Brain microvascular endothelial cell (primary cell): Measurements from ENCODE around the gene STX12.
"Not testable (repeated sequence)": the region's sequence is repeated elsewhere in the genome, so short reads cannot be mapped to it uniquely, and the experiment has no call there.

Experiments
- DNase-seq: peaks from one replicate; pipeline ENCODE4 v3.0.0-alpha.2; 2020
- H3K27ac ChIP-seq: fragments of 250-450 bp; sonication (Bioruptor Pico); 2 replicates; pipeline ENCODE4 v1.5.1; 2020; ENCODE audit warnings: mild to moderate bottlenecking, moderate library complexity
- H3K27me3 ChIP-seq: fragments of 250-450 bp; sonication (Bioruptor Pico); replicated peaks from 2 replicates; pipeline ENCODE4 v1.5.1; 2020; ENCODE audit warnings: mild to moderate bottlenecking
- H3K36me3 ChIP-seq: fragments of 250-450 bp; sonication (Bioruptor Pico); replicated peaks from 2 replicates; pipeline ENCODE4 v1.5.1; 2020; ENCODE audit warnings: mild to moderate bottlenecking
- H3K4me3 ChIP-seq: 2 replicates; pipeline ENCODE4 v1.5.1; 2011; ENCODE audit warnings: low read depth, mild to moderate bottlenecking, control low read depth, low read length, moderate library complexity
- in situ Hi-C: cut with HindIII; loops from 2 replicates; pipeline ENCODE4 v1.10.0; 2017; ENCODE audit warnings: low sequenced_read_pairs, low pct_ligation_motif_present
- TF ChIP-seq, protein P1 (sequence below): IDR thresholded peaks from 2 replicates; pipeline ENCODE4 v1.5.1; 2011; ENCODE audit warnings: low read depth, mild to moderate bottlenecking, moderate library complexity, low read length, control low read depth, inconsistent platforms; ENCODE audit errors: missing control alignments

The STX12 gene

DNA sequence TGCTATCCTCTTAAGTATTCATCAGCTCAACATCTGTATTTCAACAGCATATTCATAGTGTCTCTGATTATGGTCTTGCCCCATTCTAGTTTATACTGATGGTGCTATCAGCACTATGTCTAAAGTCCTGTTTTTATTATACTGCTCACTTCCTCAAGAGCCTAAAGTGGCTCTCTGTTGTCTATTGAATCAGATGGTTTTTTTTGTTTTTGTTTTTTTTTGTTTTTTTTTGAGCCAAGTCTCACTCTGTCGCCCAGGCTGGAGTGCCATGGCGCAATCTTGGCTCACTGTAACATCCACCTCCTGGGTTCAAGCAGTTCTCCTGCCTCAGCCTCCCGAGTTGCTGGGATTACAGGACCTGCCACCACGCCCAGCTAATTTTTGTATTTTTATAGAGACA, 6.1 kb downstream of the STX12 start:
- no peaks in the 10 kb centered on the region for H3K27me3 ChIP-seq
- no peak overlapping the region for H3K27ac ChIP-seq
- TF ChIP-seq, protein P1, sequence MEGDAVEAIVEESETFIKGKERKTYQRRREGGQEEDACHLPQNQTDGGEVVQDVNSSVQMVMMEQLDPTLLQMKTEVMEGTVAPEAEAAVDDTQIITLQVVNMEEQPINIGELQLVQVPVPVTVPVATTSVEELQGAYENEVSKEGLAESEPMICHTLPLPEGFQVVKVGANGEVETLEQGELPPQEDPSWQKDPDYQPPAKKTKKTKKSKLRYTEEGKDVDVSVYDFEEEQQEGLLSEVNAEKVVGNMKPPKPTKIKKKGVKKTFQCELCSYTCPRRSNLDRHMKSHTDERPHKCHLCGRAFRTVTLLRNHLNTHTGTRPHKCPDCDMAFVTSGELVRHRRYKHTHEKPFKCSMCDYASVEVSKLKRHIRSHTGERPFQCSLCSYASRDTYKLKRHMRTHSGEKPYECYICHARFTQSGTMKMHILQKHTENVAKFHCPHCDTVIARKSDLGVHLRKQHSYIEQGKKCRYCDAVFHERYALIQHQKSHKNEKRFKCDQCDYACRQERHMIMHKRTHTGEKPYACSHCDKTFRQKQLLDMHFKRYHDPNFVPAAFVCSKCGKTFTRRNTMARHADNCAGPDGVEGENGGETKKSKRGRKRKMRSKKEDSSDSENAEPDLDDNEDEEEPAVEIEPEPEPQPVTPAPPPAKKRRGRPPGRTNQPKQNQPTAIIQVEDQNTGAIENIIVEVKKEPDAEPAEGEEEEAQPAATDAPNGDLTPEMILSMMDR = no peak
- no peaks in the 10 kb centered on the region for H3K36me3 ChIP-seq
- no peak overlapping the region for H3K4me3 ChIP-seq
- in situ Hi-C loops = no loop called here
- no peak for DNase-seq

DNA sequence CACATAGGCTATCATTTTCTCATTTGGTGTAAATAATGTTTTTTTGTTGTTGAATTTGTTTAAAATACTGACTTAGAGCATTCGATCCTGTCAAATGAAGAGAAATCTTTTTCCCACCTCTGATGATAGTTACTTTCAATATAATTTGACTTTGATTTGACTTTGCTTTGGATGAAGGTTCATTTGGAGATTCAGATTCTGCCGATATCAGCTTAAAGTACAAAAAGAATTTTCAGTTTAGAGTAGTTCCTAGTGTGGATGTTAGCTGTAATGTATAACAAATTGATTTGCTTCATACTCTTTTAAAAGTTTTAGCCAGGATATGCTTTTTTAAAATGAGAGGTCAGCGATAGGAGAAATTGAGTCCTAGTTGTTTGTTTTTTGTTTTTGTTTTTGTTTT, 9.9 kb downstream of the STX12 start:
- Histone ChIP-seq H3K27me3 (no peaks in the 10 kb centered on the region), H3K27ac (no peak overlapping the region), H3K4me3 (no peak overlapping the region), H3K36me3 (no peaks in the 10 kb centered on the region)
- no peak for DNase-seq
- in situ Hi-C loops = no loop called here
- TF ChIP-seq, protein P1 = no peak

DNA sequence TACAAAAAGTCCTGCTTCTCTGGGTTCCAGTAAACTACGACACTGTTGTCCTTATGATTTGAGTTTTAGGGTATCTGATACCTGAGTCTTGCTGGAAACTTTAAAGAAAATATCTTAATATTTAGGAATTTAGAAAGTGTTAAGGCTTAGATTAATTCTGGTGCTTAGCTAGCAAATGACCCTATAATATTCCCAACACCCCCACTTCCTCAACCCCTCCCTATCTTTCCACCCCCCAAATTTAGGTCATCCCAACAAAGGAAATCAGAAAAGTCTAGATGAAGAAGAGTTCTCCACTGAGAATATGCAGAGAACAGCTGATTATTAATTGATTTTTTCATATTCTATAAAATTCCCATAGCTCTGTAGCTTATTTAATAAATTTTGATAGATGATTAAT, 11.7 kb downstream of the STX12 start:
- TF ChIP-seq, protein P1 = no peak
- no peaks in the 10 kb centered on the region for H3K36me3 ChIP-seq
- in situ Hi-C loops = no loop called here
- no peak overlapping the region for H3K27ac ChIP-seq
- H3K27me3 ChIP-seq = no peaks in the 10 kb centered on the region
- no peak overlapping the region for H3K4me3 ChIP-seq
- no peak for DNase-seq

DNA sequence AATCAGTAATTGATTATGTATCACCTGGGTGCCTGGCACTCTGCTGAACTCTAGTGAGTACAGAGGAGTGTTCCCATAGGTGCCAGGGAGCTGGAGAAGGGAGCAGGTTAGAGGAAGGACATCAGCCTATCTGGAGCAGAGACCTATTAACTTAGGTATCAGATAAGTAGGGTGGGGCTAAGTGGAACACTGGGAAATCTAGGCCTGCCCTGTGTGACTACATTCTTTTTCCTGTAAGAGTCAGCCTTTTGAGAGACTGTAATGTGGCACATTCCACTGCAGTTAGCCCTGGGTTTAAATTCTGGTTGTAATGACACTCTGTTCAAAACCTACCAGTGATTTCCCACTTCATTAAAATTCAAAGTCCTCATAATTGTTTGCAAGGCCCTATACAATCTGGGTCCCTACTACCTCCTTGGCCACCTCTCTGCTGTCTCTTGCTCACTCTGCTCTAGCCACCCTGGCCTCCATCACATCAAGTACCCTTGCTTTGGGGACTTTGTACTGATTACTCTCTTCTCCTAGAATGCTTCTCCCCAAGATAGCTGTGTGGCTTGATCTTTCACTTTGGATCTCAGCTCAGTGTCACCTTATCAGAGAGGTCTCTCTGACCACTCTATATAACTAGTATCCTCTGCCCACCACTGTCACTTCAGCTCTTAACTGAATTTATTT, 12.9 kb downstream of the STX12 start:
- in situ Hi-C loops = no loop called here
- TF ChIP-seq, protein P1 = no peak
- peak; percentile 26 for DNase-seq
- Histone ChIP-seq H3K27me3 (no peaks in the 10 kb centered on the region), H3K36me3 (peaks cover 6% of the 10 kb centered on the region), H3K4me3 (no peak overlapping the region), H3K27ac (no peak overlapping the region)

GRCh38 chr1:27787895-27788294, 14.9 kb downstream of the STX12 start:
- TF ChIP-seq, protein P1 = no peak
- Histone ChIP-seq H3K27ac (no peak overlapping the region), H3K27me3 (no peaks in the 10 kb centered on the region), H3K36me3 (peaks cover 14% of the 10 kb centered on the region), H3K4me3 (no peak overlapping the region)
- no peak for DNase-seq
- in situ Hi-C loops = no loop called here

DNA sequence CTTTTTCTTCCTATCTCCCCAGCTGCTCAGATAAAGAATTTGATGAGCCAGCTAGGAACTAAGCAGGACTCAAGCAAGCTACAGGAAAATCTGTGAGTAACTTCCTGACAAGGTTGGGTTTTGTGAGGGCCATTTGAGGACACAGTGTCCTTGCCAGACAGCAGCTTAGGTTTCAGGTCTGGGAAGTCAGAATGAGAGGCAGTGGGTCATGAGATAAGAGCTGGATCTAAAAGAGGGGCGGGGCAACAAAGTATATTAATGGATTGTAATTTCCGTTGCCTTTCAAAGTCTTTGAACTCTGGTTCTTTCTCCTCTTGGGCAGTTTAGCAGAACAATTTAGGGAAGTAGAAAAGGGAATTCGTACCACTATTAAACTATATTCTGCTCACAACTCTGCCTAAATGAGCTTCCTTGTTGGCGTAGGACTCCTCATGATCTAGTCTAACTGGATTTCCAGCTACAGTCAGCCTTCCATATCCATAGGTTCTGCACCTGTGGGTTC, 16.6 kb downstream of the STX12 start:
- no peak overlapping the region for H3K27ac ChIP-seq
- H3K27me3 ChIP-seq = no peaks in the 10 kb centered on the region
- peak; percentile 52 for DNase-seq
- TF ChIP-seq, protein P1 = no peak
- H3K36me3 ChIP-seq = peaks cover 29% of the 10 kb centered on the region
- no peak overlapping the region for H3K4me3 ChIP-seq
- in situ Hi-C loops = no loop called here

- not testable (repeated sequence) for H3K27ac ChIP-seq
Measured at GRCh38 chr1:27790270-27790669, 17.3 kb downstream of the STX12 start.

More at GRCh38 chr1:27790270-27790669, 17.3 kb downstream of the STX12 start:
- in situ Hi-C loops, H3K4me3 ChIP-seq, H3K27me3 ChIP-seq, DNase-seq: not testable (repeated sequence)
- H3K36me3 ChIP-seq = peaks cover 32% of the 10 kb centered on the region
